ENCODE results near the gene PACC1.

DNA sequence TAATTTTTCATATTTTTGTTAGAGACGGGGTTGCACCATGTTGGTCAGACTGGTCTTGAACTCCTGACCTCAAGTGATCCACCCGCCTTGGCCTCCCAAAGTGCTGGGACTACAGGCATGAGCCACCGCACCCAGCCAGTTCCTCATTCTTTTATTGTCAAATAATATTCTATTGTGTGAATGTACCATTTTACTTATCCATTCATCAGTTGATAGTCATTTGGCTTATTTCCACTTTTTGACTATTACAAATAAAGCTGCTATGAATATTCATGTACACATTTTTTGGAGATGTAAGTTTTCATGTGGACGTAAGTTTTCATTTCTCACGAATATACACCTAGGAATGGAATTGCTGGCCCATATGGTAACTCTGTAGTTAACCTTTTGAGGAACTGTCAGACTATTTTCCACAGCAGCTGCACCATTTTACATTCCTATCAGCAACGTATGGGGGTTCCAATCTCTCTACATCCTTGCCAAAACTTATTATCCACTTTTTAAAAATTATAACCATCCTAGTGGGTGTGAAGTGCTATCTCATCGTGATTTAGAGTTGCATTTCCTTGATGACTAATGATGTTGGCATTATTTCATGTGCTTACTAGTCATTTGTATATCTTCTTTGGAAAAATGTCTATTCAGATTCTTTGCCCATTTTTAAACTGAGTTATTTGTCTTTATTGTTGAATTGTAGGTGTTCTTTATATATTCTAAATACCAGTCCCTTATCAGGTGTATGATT is 12.7 kb downstream of the PACC1 start:
- no peak for TF ChIP-seq POLR2A (IDR thresholded peaks at IDR 0.05)
- TF ChIP-seq, protein P1, sequence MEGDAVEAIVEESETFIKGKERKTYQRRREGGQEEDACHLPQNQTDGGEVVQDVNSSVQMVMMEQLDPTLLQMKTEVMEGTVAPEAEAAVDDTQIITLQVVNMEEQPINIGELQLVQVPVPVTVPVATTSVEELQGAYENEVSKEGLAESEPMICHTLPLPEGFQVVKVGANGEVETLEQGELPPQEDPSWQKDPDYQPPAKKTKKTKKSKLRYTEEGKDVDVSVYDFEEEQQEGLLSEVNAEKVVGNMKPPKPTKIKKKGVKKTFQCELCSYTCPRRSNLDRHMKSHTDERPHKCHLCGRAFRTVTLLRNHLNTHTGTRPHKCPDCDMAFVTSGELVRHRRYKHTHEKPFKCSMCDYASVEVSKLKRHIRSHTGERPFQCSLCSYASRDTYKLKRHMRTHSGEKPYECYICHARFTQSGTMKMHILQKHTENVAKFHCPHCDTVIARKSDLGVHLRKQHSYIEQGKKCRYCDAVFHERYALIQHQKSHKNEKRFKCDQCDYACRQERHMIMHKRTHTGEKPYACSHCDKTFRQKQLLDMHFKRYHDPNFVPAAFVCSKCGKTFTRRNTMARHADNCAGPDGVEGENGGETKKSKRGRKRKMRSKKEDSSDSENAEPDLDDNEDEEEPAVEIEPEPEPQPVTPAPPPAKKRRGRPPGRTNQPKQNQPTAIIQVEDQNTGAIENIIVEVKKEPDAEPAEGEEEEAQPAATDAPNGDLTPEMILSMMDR (IDR thresholded peaks at IDR 0.05): no peak
